ENCODE results near the gene SPINDOC. TPM values are rescaled to one million over a fixed set of nuclear protein-coding genes. Genes with fewer than 3 reads are reported as not detected.

SPINDOC gene
- total RNA-seq, 1 donor from 2014 or later, result 61.6 TPM

DNA sequence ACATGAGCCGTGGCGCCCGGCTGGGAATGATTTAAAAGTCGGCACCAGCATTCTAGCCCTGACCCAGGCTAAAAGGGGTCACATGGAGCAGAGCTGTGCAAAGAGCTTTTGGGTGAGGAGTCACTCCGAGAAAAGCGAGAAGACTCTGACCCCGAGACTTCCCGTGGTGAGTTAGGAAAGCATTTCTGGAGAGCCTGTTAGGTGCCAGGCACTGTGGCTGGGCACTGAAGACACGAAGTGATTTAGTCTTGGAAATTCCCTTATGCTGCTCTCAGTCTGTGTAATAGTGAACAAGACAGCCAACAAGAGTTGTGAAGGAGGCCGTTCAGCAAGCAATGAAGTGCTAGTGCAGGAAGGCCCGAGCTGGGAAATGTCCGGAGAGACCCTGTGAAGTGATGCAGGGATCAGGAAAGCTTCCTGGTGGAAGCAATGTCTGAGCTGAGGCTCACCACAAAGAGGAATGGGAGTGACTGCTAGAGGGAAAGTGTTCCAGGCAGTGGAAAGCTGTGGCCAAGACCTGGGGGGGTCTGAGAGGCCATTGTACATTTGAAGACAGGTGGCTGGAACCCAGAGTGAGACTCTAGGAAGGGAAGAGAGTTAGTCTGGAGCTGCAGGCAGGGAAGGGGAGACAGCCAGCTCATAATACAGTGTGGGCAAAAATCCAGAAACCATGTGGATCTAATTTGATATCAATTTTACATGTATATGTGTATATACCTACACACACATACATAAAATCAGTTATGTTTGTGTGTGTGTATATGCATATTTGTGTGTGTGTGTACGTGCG, 57.3 kb downstream of the SPINDOC start:
- peak overlapping the region; percentile 94 for H3K27ac Mint-ChIP-seq
- peaks cover 56% of the 10 kb centered on the region for H3K4me1 Mint-ChIP-seq (ENCODE audit: unreplicated experiment)
- peak overlapping the region; percentile 16 for H3K4me3 Mint-ChIP-seq
- peaks cover 20% of the 10 kb centered on the region for H3K36me3 Mint-ChIP-seq
- no peak for TF ChIP-seq CTCF (conservative IDR thresholded peaks at IDR 0.05)
- no peaks in the 10 kb centered on the region for H3K27me3 Mint-ChIP-seq
- DNase-seq (ENCODE audit: extremely low spot score, unreplicated experiment), result no peak
- no peaks in the 10 kb centered on the region for H3K9me3 Mint-ChIP-seq

DNA sequence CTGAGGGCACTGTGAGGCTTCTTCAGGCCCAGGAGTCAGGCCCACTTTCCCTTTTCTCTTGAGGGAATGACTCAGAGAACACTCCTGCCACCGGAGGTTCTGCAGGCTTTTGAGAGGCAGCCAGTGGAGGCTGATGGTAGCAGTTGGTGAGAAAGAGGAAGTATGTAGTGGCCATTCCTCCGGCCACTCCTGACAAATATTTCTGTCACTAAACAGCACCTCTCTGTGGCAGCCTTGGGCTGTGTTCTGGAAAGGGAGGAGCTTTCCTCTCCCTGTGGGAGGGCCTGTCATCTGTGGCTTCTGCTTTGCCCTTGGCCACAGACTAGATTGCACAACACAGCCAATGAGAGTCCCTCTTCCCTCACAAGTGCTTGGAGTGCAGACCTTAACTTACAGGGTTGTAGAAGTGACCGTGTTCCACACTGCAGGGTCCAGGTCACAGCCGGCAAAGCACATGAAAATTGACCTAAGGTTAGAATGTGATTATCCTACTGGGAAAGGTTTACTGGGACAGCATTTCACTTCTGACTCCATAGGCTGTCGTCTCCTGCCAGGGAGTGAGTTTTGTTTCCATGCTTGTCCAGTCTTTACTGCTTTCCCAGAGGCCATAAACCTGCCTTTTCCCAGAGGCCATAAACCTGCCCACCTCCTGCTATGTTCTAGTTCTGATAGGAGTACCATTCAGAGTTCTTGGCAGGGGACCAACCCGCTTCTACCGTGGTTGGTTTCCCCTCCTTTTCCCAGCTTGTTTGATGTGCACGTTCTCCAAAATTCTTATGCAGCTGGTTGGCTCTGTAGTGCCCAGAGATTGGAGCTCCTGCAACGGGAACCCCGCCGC, 58.9 kb downstream of the SPINDOC start:
- H3K4me3 Mint-ChIP-seq, result peak overlapping the region; percentile 75

DNA sequence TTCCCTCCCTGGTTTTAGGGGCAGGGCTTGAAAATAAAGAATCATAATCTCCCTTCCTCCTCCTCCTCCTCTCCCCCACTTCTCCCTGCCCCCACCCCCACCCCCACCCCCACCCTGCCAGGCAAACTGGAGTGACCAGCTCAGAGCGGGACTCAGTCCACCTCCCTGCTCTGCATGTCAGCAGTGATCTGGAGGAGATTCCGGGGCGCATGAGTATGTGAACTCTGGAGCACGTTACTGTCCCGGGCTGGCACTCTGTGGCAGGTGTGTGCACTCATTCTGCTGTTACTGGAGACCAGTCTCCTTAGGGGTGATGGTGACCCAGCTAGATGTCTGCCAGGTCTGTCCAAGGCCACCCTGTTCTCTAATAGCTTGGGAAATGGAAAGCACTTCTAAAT, 59.5 kb downstream of the SPINDOC start:
- Mint-ChIP-seq H3K4me1 (ENCODE audit: unreplicated experiment) (peaks cover 45% of the 10 kb centered on the region), H3K27ac (peak overlapping the region; percentile 92), H3K27me3 (no peaks in the 10 kb centered on the region), H3K4me3 (peak overlapping the region; percentile 69), H3K36me3 (peaks cover 13% of the 10 kb centered on the region), H3K9me3 (no peaks in the 10 kb centered on the region)
- no peak for DNase-seq (ENCODE audit: extremely low spot score, unreplicated experiment)
- no peak for TF ChIP-seq CTCF (conservative IDR thresholded peaks at IDR 0.05)

More for the DNA sequence above, 58.9 kb downstream of the SPINDOC start:
- H3K27me3 Mint-ChIP-seq, result no peaks in the 10 kb centered on the region
- peaks cover 13% of the 10 kb centered on the region for H3K36me3 Mint-ChIP-seq
- peak; percentile 38 for TF ChIP-seq CTCF (conservative IDR thresholded peaks at IDR 0.05)
- peak overlapping the region; percentile 92 for H3K27ac Mint-ChIP-seq
- no peaks in the 10 kb centered on the region for H3K9me3 Mint-ChIP-seq
- H3K4me1 Mint-ChIP-seq (ENCODE audit: unreplicated experiment), result peaks cover 44% of the 10 kb centered on the region
- no peak for DNase-seq (ENCODE audit: extremely low spot score, unreplicated experiment)

GRCh38 chr11:63873311-63873710, 60.1 kb downstream of the SPINDOC start:
- H3K27me3 Mint-ChIP-seq, result no peaks in the 10 kb centered on the region
- H3K9me3 Mint-ChIP-seq, result no peaks in the 10 kb centered on the region

GRCh38 chr11:63874511-63874910, 61.3 kb downstream of the SPINDOC start:
- Mint-ChIP-seq H3K9me3 (no peaks in the 10 kb centered on the region), H3K27ac (peak overlapping the region; percentile 68), H3K4me3 (no peak overlapping the region), H3K36me3 (peaks cover 5% of the 10 kb centered on the region), H3K4me1 (ENCODE audit: unreplicated experiment) (peaks cover 40% of the 10 kb centered on the region), H3K27me3 (no peaks in the 10 kb centered on the region)
- no peak for DNase-seq (ENCODE audit: extremely low spot score, unreplicated experiment)
- TF ChIP-seq CTCF (conservative IDR thresholded peaks at IDR 0.05), result no peak

More at GRCh38 chr11:63873311-63873710, 60.1 kb downstream of the SPINDOC start:
- TF ChIP-seq CTCF (conservative IDR thresholded peaks at IDR 0.05), result no peak
- DNase-seq (ENCODE audit: extremely low spot score, unreplicated experiment), result no peak
- Mint-ChIP-seq H3K4me1 (ENCODE audit: unreplicated experiment) (peaks cover 46% of the 10 kb centered on the region), H3K27ac (peak overlapping the region; percentile 77), H3K4me3 (no peak overlapping the region), H3K36me3 (peaks cover 10% of the 10 kb centered on the region)

Data from type B pancreatic cell (in vitro differentiated cells).